ENCODE results near the gene PCDH11X. TPM values are rescaled to one million over a fixed set of nuclear protein-coding genes. Genes with fewer than 3 reads are reported as not detected.
"Not testable (repeated sequence)": the region's sequence is repeated elsewhere in the genome, so short reads cannot be mapped to it uniquely, and the experiment has no call there.

The PCDH11X gene
- total RNA-seq (2014; rRNA removed) (not detected in 2 replicates), Bru-seq, nascent RNA (percentile 5 among the genes with signal in this experiment), BruChase-seq, experiment 1, labeled RNA remaining after a 6-hour chase (percentile 5 among the genes with signal in this experiment), BruChase-seq, experiment 2, labeled RNA remaining after a 2-hour chase (percentile 6 among the genes with signal in this experiment)
- long read RNA-seq = 0 reads

DNA sequence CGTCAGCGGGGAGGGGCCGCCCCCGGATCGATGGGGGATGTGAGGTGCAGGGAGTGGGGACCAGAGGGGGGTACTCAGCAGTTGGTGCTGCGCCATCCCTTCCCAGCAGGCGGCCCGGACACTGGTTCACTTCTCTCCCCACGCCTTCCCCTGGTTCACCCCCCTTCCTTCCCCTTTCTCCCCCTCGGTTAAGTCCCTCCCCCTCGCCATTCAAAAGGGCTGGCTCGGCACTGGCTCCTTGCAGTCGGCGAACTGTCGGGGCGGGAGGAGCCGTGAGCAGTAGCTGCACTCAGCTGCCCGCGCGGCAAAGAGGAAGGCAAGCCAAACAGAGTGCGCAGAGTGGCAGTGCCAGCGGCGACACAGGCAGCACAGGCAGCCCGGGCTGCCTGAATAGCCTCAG lies at the start of gene PCDH11X:
Gene PCDH11X (plus strand): TSS at position 241 of the 400 bp plus-strand sequence. CDS start 56,130 bp downstream, outside the sequence.
- not testable (repeated sequence) for H2AFZ ChIP-seq (ENCODE audit: low read length); H3K9ac ChIP-seq (ENCODE audit: low read length)
- ATAC-seq = peak; percentile 76

GRCh38 chrX:91747446-91747845 lies 31.7 kb upstream of the PCDH11X start:
- ATAC-seq; H3K27ac ChIP-seq (ENCODE audit: low read length); H3K9me2 ChIP-seq (replicated peaks; ENCODE audit: low read length); H3K27me3 ChIP-seq (ENCODE audit: low read length); BruUV-seq (replicated peaks); CTCF ChIA-PET; intact Hi-C loops (cut with micrococcal nuclease); H3K4me1 ChIP-seq (ENCODE audit: insufficient read depth, low read length); H3K9me3 ChIP-seq (ENCODE audit: low read length); H3K4me2 ChIP-seq (ENCODE audit: low read length); H3K36me3 ChIP-seq (ENCODE audit: low read depth, low read length); H3K4me3 ChIP-seq (ENCODE audit: low read length); H3K79me2 ChIP-seq (ENCODE audit: low read length); DNase-seq; H2AFZ ChIP-seq (ENCODE audit: low read length); H3F3A ChIP-seq (ENCODE audit: low read length, unreplicated experiment); H3K9ac ChIP-seq (ENCODE audit: low read length); H4K20me1 ChIP-seq (ENCODE audit: low read length); POLR2A ChIA-PET (ENCODE audit: unreplicated experiment): not testable (repeated sequence)

More for the DNA sequence above, at the start of gene PCDH11X:
- POLR2A ChIA-PET (ENCODE audit: unreplicated experiment); H3K27ac ChIP-seq (ENCODE audit: low read length); intact Hi-C loops (cut with micrococcal nuclease); H3K9me3 ChIP-seq (ENCODE audit: low read length); BruUV-seq (replicated peaks); H3K9me2 ChIP-seq (replicated peaks; ENCODE audit: low read length); H3F3A ChIP-seq (ENCODE audit: low read length, unreplicated experiment); CTCF ChIA-PET; H4K20me1 ChIP-seq (ENCODE audit: low read length); H3K36me3 ChIP-seq (ENCODE audit: low read depth, low read length); H3K79me2 ChIP-seq (ENCODE audit: low read length); H3K4me1 ChIP-seq (ENCODE audit: insufficient read depth, low read length); H3K27me3 ChIP-seq (ENCODE audit: low read length): not testable (repeated sequence)
- DNase-seq = peak; percentile 29
- peak within 1 kb of the TSS; percentile 53 for H3K4me2 ChIP-seq (ENCODE audit: low read length)
- H3K4me3 ChIP-seq (ENCODE audit: low read length) = peak within 1 kb of the TSS; percentile 48

DNA sequence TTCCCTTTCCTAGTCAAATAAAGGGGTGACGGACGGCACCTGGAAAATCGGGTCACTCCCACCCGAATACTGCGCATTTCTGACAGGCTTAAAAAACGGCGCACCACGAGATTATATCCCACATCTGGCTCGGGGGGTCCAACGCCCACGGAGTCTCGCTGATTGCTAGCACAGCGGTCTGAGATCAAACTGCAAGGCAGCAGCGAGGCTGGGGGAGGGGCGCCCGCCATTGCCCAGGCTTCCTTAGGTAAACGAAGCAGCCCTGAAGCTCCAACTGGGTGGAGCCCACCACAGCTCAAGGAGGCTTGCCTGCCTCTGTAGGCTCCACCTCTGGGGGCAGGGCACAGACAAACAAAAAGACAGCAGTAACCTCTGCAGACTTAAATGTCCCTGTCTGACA lies 26.2 kb upstream of the PCDH11X start:
- H3K79me2 ChIP-seq (ENCODE audit: low read length); H3K36me3 ChIP-seq (ENCODE audit: low read depth, low read length); H3K27me3 ChIP-seq (ENCODE audit: low read length); BruUV-seq (replicated peaks); H2AFZ ChIP-seq (ENCODE audit: low read length); H4K20me1 ChIP-seq (ENCODE audit: low read length); POLR2A ChIA-PET (ENCODE audit: unreplicated experiment); DNase-seq; H3K4me3 ChIP-seq (ENCODE audit: low read length); ATAC-seq; CTCF ChIA-PET; H3K9me3 ChIP-seq (ENCODE audit: low read length); H3F3A ChIP-seq (ENCODE audit: low read length, unreplicated experiment); H3K9ac ChIP-seq (ENCODE audit: low read length); H3K27ac ChIP-seq (ENCODE audit: low read length); H3K9me2 ChIP-seq (replicated peaks; ENCODE audit: low read length); intact Hi-C loops (cut with micrococcal nuclease); H3K4me2 ChIP-seq (ENCODE audit: low read length); H3K4me1 ChIP-seq (ENCODE audit: insufficient read depth, low read length): not testable (repeated sequence)

DNA sequence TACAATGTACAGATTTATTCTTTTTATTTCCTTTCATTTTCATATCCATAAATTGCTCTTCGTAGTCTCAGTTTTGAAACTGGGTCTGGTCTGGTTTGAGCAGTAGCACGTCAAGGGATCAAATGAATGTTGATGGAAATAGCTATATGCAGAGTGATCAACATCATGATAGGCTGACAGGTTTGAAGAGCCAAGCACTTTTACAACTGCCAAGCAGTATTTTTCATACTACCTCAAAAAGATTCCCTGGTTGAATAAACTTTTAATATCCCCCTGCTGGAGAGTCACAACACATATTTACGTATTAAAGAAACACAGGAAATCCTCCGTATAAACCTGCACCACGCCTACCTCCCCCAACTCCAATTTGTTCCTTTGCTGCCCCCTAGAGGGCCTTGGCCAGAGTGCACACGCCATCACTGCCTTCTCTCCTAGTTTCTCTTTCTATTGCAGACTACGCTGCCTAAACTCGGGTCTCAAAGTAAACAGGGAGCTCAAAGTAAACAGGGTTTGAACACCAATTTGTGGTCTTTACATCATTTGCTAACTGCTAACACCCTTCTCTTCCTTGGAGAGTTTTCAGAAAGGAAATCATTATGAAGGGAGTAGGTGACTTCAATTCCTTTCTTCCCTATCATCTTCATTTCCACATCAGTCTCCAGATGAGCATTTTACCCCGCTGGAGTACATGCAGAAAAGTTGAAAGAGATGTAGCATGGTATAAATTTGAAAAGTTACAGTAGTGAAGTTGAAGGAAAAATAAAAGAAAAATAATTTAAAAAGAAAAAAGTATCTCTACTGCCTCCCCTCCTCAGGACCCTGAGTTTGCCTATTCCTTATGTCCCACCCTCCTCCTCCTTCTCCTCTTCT lies 8.3 kb upstream of the PCDH11X start:
- CTCF ChIA-PET; H4K20me1 ChIP-seq (ENCODE audit: low read length); H3K36me3 ChIP-seq (ENCODE audit: low read depth, low read length); intact Hi-C loops (cut with micrococcal nuclease); H3K4me1 ChIP-seq (ENCODE audit: insufficient read depth, low read length); H3K9me2 ChIP-seq (replicated peaks; ENCODE audit: low read length); H3K9me3 ChIP-seq (ENCODE audit: low read length); BruUV-seq (replicated peaks); H3K27ac ChIP-seq (ENCODE audit: low read length); H3K27me3 ChIP-seq (ENCODE audit: low read length); DNase-seq; H3K9ac ChIP-seq (ENCODE audit: low read length); POLR2A ChIA-PET (ENCODE audit: unreplicated experiment); H3K79me2 ChIP-seq (ENCODE audit: low read length); H3F3A ChIP-seq (ENCODE audit: low read length, unreplicated experiment): not testable (repeated sequence)
- TF ChIP-seq, protein P1, sequence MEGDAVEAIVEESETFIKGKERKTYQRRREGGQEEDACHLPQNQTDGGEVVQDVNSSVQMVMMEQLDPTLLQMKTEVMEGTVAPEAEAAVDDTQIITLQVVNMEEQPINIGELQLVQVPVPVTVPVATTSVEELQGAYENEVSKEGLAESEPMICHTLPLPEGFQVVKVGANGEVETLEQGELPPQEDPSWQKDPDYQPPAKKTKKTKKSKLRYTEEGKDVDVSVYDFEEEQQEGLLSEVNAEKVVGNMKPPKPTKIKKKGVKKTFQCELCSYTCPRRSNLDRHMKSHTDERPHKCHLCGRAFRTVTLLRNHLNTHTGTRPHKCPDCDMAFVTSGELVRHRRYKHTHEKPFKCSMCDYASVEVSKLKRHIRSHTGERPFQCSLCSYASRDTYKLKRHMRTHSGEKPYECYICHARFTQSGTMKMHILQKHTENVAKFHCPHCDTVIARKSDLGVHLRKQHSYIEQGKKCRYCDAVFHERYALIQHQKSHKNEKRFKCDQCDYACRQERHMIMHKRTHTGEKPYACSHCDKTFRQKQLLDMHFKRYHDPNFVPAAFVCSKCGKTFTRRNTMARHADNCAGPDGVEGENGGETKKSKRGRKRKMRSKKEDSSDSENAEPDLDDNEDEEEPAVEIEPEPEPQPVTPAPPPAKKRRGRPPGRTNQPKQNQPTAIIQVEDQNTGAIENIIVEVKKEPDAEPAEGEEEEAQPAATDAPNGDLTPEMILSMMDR (conservative IDR thresholded peaks at IDR 0.05; ENCODE audit: low read depth, low read length) = peak; percentile 32; the same call in 1 of the 2 replicates
- peak; percentile 93 for ATAC-seq
- Histone ChIP-seq H2AFZ (ENCODE audit: low read length) (0 out of 2 replicates have a peak overlapping the region, but pooled peaks have one; percentile 45), H3K4me2 (ENCODE audit: low read length) (peak overlapping the region; percentile 44; the same call in 1 of the 2 replicates), H3K4me3 (ENCODE audit: low read length) (peak overlapping the region; percentile 38; the same call in 1 of the 2 replicates)

- H3K9ac ChIP-seq (ENCODE audit: low read length); H3K4me2 ChIP-seq (ENCODE audit: low read length); BruUV-seq (replicated peaks); H3K27me3 ChIP-seq (ENCODE audit: low read length); H3K9me2 ChIP-seq (replicated peaks; ENCODE audit: low read length); H3K36me3 ChIP-seq (ENCODE audit: low read depth, low read length); H3K4me1 ChIP-seq (ENCODE audit: insufficient read depth, low read length); CTCF ChIA-PET; H3K79me2 ChIP-seq (ENCODE audit: low read length); H3F3A ChIP-seq (ENCODE audit: low read length, unreplicated experiment); H4K20me1 ChIP-seq (ENCODE audit: low read length); H2AFZ ChIP-seq (ENCODE audit: low read length); DNase-seq; intact Hi-C loops (cut with micrococcal nuclease); POLR2A ChIA-PET (ENCODE audit: unreplicated experiment); H3K9me3 ChIP-seq (ENCODE audit: low read length); H3K4me3 ChIP-seq (ENCODE audit: low read length); H3K27ac ChIP-seq (ENCODE audit: low read length): not testable (repeated sequence)
- peak; percentile 35; the same call in 1 of the 2 replicates for ATAC-seq
Observed at GRCh38 chrX:91773943-91774342, 5.2 kb upstream of the PCDH11X start.

DNA sequence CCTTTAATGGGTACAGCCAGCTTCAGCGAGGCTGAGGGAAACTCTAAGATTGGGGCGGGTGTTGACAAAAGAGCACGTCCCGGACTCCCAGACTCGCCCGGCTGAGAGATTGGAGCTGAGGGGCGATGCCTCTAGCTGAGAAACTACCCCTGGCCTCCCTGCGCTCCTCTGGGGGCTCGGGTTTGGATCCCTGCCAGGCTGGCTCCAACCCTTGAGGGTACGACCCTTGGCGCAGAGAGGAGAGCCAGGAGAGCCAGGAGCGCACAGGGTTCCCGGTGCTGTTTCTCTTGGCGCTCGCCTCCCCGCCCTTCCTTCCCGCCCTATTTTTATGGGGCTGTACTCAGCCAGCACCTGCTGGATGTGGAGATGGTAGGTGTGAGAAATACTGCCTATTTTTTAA lies 833 bp downstream of the PCDH11X start:
- H4K20me1 ChIP-seq (ENCODE audit: low read length); H3K27ac ChIP-seq (ENCODE audit: low read length); CTCF ChIA-PET; H3K9me3 ChIP-seq (ENCODE audit: low read length); H3K79me2 ChIP-seq (ENCODE audit: low read length); H3K9me2 ChIP-seq (replicated peaks; ENCODE audit: low read length); H3K4me1 ChIP-seq (ENCODE audit: insufficient read depth, low read length); H3K36me3 ChIP-seq (ENCODE audit: low read depth, low read length); H3F3A ChIP-seq (ENCODE audit: low read length, unreplicated experiment); H3K9ac ChIP-seq (ENCODE audit: low read length); intact Hi-C loops (cut with micrococcal nuclease); H3K27me3 ChIP-seq (ENCODE audit: low read length); POLR2A ChIA-PET (ENCODE audit: unreplicated experiment); H2AFZ ChIP-seq (ENCODE audit: low read length); DNase-seq; BruUV-seq (replicated peaks): not testable (repeated sequence)
- peak; percentile 15; the same call in 1 of the 2 replicates for ATAC-seq
- Histone ChIP-seq H3K4me3 (ENCODE audit: low read length) (peak overlapping the region; percentile 48), H3K4me2 (ENCODE audit: low read length) (peak overlapping the region; percentile 53)

Data from PC-3 (cell line).